Natural killer cell (primary cell): ENCODE data around the gene RNF121. TPM values are rescaled to one million over a fixed set of nuclear protein-coding genes. Genes with fewer than 3 reads are reported as not detected.

Source experiments
- ATAC-seq, 3 donors: fragments of 150-1000 bp in 2 of 3; fragments of 200-7000 bp in 1 of 3; cut with Tn5 transposase; 1 replicate in 1 of 3; 2 replicates in 2 of 3; pipeline ENCODE4 v1.10.0; 2021; ENCODE audit warnings: mild to moderate bottlenecking in 2 of 3, moderate library complexity in 2 of 3
- DNase-seq, 2 donors: peaks; one replicate each; pipeline versions ENCODE4 v3.0.0 to v3.0.0-alpha.2; 2013 to 2021; ENCODE audit warnings: mixed read lengths in 1 of 2
- H3K27ac ChIP-seq: one replicate; pipeline ENCODE4 v1.5.1; 2013; ENCODE audit warnings: mild to moderate bottlenecking, low read length
- H3K27me3 ChIP-seq: one replicate; pipeline ENCODE4 v1.6.1; 2013; ENCODE audit warnings: low read length; ENCODE audit not compliant: control insufficient read depth, insufficient read depth
- H3K36me3 ChIP-seq: one replicate; pipeline ENCODE4 v1.6.1; 2013; ENCODE audit warnings: low read length; ENCODE audit not compliant: control insufficient read depth, insufficient read depth
- H3K4me1 ChIP-seq: one replicate; pipeline ENCODE4 v1.6.1; 2013; ENCODE audit warnings: low read length; ENCODE audit not compliant: control insufficient read depth, insufficient read depth
- H3K4me3 ChIP-seq: one replicate; pipeline ENCODE4 v1.5.1; 2013; ENCODE audit warnings: low read length
- H3K9me3 ChIP-seq: one replicate; pipeline ENCODE4 v1.6.1; 2013; ENCODE audit warnings: low read length; ENCODE audit not compliant: control insufficient read depth, insufficient read depth
- H3K27ac Mint-ChIP-seq, 2 donors: one replicate each; pipeline ENCODE4 v1.8.0; 2022; ENCODE audit warnings: mild to moderate bottlenecking in 2 of 2, mixed read lengths in 2 of 2, moderate library complexity in 1 of 2
- H3K27me3 Mint-ChIP-seq, 2 donors: one replicate each; pipeline ENCODE4 v1.8.0; 2022; ENCODE audit warnings: low read depth in 2 of 2, mixed read lengths in 2 of 2
- H3K36me3 Mint-ChIP-seq: one replicate; pipeline ENCODE4 v1.8.0; 2022; ENCODE audit warnings: mixed read lengths
- H3K4me1 Mint-ChIP-seq, 2 donors: one replicate each; pipeline ENCODE4 v1.8.0; 2022; ENCODE audit warnings: mixed read lengths in 2 of 2
- H3K4me3 Mint-ChIP-seq: one replicate; pipeline ENCODE4 v1.8.0; 2022; ENCODE audit warnings: mild to moderate bottlenecking, moderate library complexity, mixed read lengths
- H3K9me3 Mint-ChIP-seq, 2 donors: one replicate each; pipeline ENCODE4 v1.8.0; 2022; ENCODE audit warnings: mixed read lengths in 2 of 2
- CTCF ChIP-seq: fragments of 200-600 bp; IDR thresholded peaks from one replicate; pipeline ENCODE4 v1.8.0; 2022; ENCODE audit warnings: antibody characterized with exemption
- WGBS: methylation state at CpG from one replicate; pipeline ENCODE4 v1.1.7; 2013; ENCODE audit warnings: missing lambda C conversion rate; ENCODE audit not compliant: insufficient coverage; 5-methylcytosine and 5-hydroxymethylcytosine counted together
- intact Hi-C: fragments of 100-400 bp; cut with micrococcal nuclease; formaldehyde crosslinking; loops from one replicate; pipeline ENCODE4 v1.14.2; 2022
- total RNA-seq, 4 donors: library from RNA; stranded (reverse); fragments of 120-200 nt in 1 of 4; gene quantifications; one replicate each; pipeline versions ENCODE4 v1.2.3 to v1.2.4, GENCODE V29; 2013 to 2022

RNF121 gene
- total RNA-seq, 3 donors from 2014 or later (not counting 1 experiment from before 2014, with no cell fraction given): 22.7 to 28.2 (median 22.9) TPM

DNA sequence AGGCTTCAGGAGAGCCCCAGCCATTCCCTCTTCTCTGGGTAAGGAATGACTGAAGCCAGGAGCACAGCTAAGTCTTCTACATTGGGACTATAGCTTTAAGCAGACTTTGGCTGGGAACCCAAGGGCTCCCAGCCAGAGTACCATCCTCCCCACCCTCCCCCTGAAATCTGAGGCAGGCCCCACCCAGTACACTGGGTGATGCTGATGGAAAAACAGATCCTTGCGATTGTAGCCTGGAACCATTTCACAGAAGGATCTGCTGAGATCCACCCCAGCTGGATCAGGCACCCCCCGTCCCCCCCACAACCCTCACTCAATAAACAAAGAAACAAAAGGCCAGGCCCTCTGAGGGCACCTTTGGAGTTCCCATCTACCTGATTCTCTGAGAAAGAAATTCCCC is 109.6 kb downstream of the RNF121 start:
- Mint-ChIP-seq H3K9me3 (no peaks in the 10 kb centered on the region), H3K27ac (no peak overlapping the region), H3K27me3 (no peaks in the 10 kb centered on the region), H3K4me3 (no peak overlapping the region), H3K4me1 (peaks cover 16 to 35% of the 10 kb centered on the region in 2 donors), H3K36me3 (no peaks in the 10 kb centered on the region)
- ATAC-seq (no peak), DNase-seq (no peak)
- 57% methylated on average over 2 of the region's 2 CpGs for WGBS
- H3K4me1 ChIP-seq: peaks cover 60% of the 10 kb centered on the region
- intact Hi-C loops: no loop called here
- H3K9me3 ChIP-seq: no peaks in the 10 kb centered on the region
- H3K36me3 ChIP-seq: peaks cover 18% of the 10 kb centered on the region
- peak overlapping the region; percentile 88 for H3K27ac ChIP-seq
- TF ChIP-seq CTCF: no peak
- H3K4me3 ChIP-seq: no peak overlapping the region
- H3K27me3 ChIP-seq: no peaks in the 10 kb centered on the region

- H3K4me1 ChIP-seq: peaks cover 60% of the 10 kb centered on the region
- no peaks in the 10 kb centered on the region for H3K9me3 ChIP-seq
- Mint-ChIP-seq H3K27ac (no peak overlapping the region), H3K4me3 (no peak overlapping the region), H3K4me1 (peaks cover 16 to 35% of the 10 kb centered on the region in 2 donors), H3K36me3 (no peaks in the 10 kb centered on the region), H3K9me3 (no peaks in the 10 kb centered on the region), H3K27me3 (no peaks in the 10 kb centered on the region)
- DNase-seq: peak in 1 of 2 donors; percentile 35
- no peaks in the 10 kb centered on the region for H3K27me3 ChIP-seq
- H3K36me3 ChIP-seq: peaks cover 11% of the 10 kb centered on the region
- ATAC-seq: no peak
- intact Hi-C loops: no loop called here
- TF ChIP-seq CTCF: no peak
- H3K4me3 ChIP-seq: peak overlapping the region; percentile 87
- H3K27ac ChIP-seq: peak overlapping the region; percentile 88
- 54% methylated on average over 5 of the region's 5 CpGs for WGBS
Measured at GRCh38 chr11:72039031-72039855, 110.4 kb downstream of the RNF121 start.

GRCh38 chr11:72039856-72040401 is 111.1 kb downstream of the RNF121 start:
- no peak for DNase-seq
- no peaks in the 10 kb centered on the region for H3K27me3 Mint-ChIP-seq
- Histone ChIP-seq H3K36me3 (peaks cover 7% of the 10 kb centered on the region), H3K4me3 (peak overlapping the region; percentile 87), H3K9me3 (no peaks in the 10 kb centered on the region), H3K27ac (peak overlapping the region; percentile 88), H3K4me1 (peaks cover 60% of the 10 kb centered on the region), H3K27me3 (no peaks in the 10 kb centered on the region)
- WGBS: 23% methylated on average over 6 of the region's 6 CpGs
- H3K36me3 Mint-ChIP-seq: no peaks in the 10 kb centered on the region
- intact Hi-C loops: loop anchor here (2.0 kb wide), 1 partner anchor 73 kb away; the partner anchor contains the start of gene ANAPC15
- no peak for ATAC-seq
- no peaks in the 10 kb centered on the region for H3K9me3 Mint-ChIP-seq
- H3K27ac Mint-ChIP-seq: no peak overlapping the region
- no peak overlapping the region for H3K4me3 Mint-ChIP-seq
- no peak for TF ChIP-seq CTCF
- peaks cover 16 to 36% of the 10 kb centered on the region in 2 donors for H3K4me1 Mint-ChIP-seq
